ENCODE measurements around the gene TMEM181. TPM values are rescaled to one million over a fixed set of nuclear protein-coding genes. Genes with fewer than 3 reads are reported as not detected.

The TMEM181 gene
- total and polyA plus RNA-seq, 2 of the 13 experiments (the other 11 are each of a cell fraction or from before 2014, with no cell fraction given) = 59.1 to 108 TPM

- peak; percentile 40; the same call in 1 of the 2 replicates for TF ChIP-seq CTCF (CRISPR knock-in tag; IDR thresholded peaks at IDR 0.05)
These were observed 5.7 kb downstream of the TMEM181 start (continued) for GRCh38 chr6:158565482-158566040.

- Histone ChIP-seq H2AFZ (ENCODE audit: low read length) (no peak overlapping the region), H3K4me1 (ENCODE audit: insufficient read depth, low read length) (peaks cover 100% of the 10 kb centered on the region), H3K27me3 (ENCODE audit: control insufficient read depth in 1 of 2, insufficient read depth in 2 of 2, low read length in 2 of 2) (no peaks in the 10 kb centered on the region), H3K9ac (ENCODE audit: insufficient read depth, low read depth, low read length) (no peak overlapping the region), H3K79me2 (ENCODE audit: insufficient read depth, low read length) (peaks cover 94% of the 10 kb centered on the region), H3K36me3 (replicated peaks in 1 of 2; ENCODE audit: control insufficient read depth in 1 of 2, insufficient read depth in 2 of 2, low read length in 2 of 2) (peaks cover 5 to 15% of the 10 kb centered on the region in 2 experiments; a peak in 2 of 5 replicates), H3K4me2 (ENCODE audit: low read depth, low read length) (no peak overlapping the region; the same call in 1 of the 2 replicates), H4K20me1 (ENCODE audit: insufficient read depth, low read length) (peaks cover 81% of the 10 kb centered on the region), H3K27ac (ENCODE audit: extremely low read length, insufficient read depth, low read length) (no peak overlapping the region), H3K9me3 (ENCODE audit: low read length) (no peaks in the 10 kb centered on the region), H3K4me3 (replicated peaks in 1 of 3; ENCODE audit: insufficient read depth in 1 of 3, low read depth in 2 of 3, low read length in 3 of 3) (no peak overlapping the region)
- TF ChIP-seq ZKSCAN5 (CRISPR knock-in tag; IDR thresholded peaks at IDR 0.05) (peak; percentile 99), ZNF569 (CRISPR knock-in tag; IDR thresholded peaks at IDR 0.05; ENCODE audit: borderline replicate concordance) (no peak), ZNF382 (CRISPR knock-in tag; IDR thresholded peaks at IDR 0.05; ENCODE audit: borderline replicate concordance) (no peak), PLSCR1 (CRISPR knock-in tag; IDR thresholded peaks at IDR 0.05; ENCODE audit: borderline replicate concordance) (no peak), PCBP2 (optimal IDR thresholded peaks at IDR 0.05; ENCODE audit: low read depth, low read length, poor library complexity, severe bottlenecking) (peak; percentile 79), ZNF367 (CRISPR knock-in tag; IDR thresholded peaks at IDR 0.05; ENCODE audit: borderline replicate concordance) (no peak), NR1H2 (CRISPR knock-in tag; IDR thresholded peaks at IDR 0.05; ENCODE audit: borderline replicate concordance, low read depth) (no peak)
- ATAC-seq (no peak), FAIRE-seq (no peak), DNase-seq (ENCODE audit: low spot score) (no peak)
- in situ Hi-C loops (cut with HindIII; ENCODE audit: extremely low pct_ligation_motif_present, low pct_unique_long_range_greater_than_20kb) = no loop called here
- WGBS (ENCODE audit: low lambda C conversion rate) = 93% methylated on average over 9 of the region's 9 CpGs
- intact Hi-C loops (cut with micrococcal nuclease; ENCODE audit: unreplicated experiment) = no loop called here
- no TSS peak for BruUV-seq (replicated peaks)
- ChIA-PET POLR2A (no interaction called here), CTCF (ENCODE audit: low intra/inter-chr PET ratio, low total read pairs) (no interaction called here)
These were observed 6.4 kb downstream of the TMEM181 start for GRCh38 chr6:158566207-158566818.

All from HepG2 (cell line).